IPS DF 6.9 (cell line): ENCODE measurements around the gene LHFPL3.

Experiments
- DNase-seq: peaks from one replicate; pipeline ENCODE4 v3.0.0-alpha.2; 2013; ENCODE audit warnings: low read depth, low spot score
- H3K27ac ChIP-seq: one replicate; pipeline ENCODE4 v1.5.1; 2013; ENCODE audit warnings: low read length, control low read depth
- H3K27me3 ChIP-seq: 2 replicates; pipeline ENCODE4 v1.6.1; 2013; ENCODE audit warnings: mild to moderate bottlenecking, low read length; ENCODE audit not compliant: control insufficient read depth, insufficient read depth
- H3K36me3 ChIP-seq: 2 replicates; pipeline ENCODE4 v1.6.1; 2013; ENCODE audit warnings: low read length; ENCODE audit not compliant: control insufficient read depth, insufficient read depth
- H3K4me1 ChIP-seq: 2 replicates; pipeline ENCODE4 v1.6.1; 2013; ENCODE audit warnings: low read length; ENCODE audit not compliant: control insufficient read depth, insufficient read depth
- H3K4me3 ChIP-seq: 2 replicates; pipeline ENCODE4 v1.5.1; 2013; ENCODE audit warnings: mild to moderate bottlenecking, low read length
- H3K9me3 ChIP-seq: 2 replicates; pipeline ENCODE4 v1.6.1; 2013; ENCODE audit warnings: low read length, inconsistent platforms; ENCODE audit not compliant: control insufficient read depth, insufficient read depth
- WGBS: extraction: QIAGEN DNeasy Blood & Tissue Kit; methylation state at CpG from one replicate; pipeline ENCODE4 v1.1.7; 2013; ENCODE audit warnings: mixed read lengths, missing lambda C conversion rate; ENCODE audit not compliant: insufficient read length, insufficient coverage; 5-methylcytosine and 5-hydroxymethylcytosine counted together

Gene LHFPL3

DNA sequence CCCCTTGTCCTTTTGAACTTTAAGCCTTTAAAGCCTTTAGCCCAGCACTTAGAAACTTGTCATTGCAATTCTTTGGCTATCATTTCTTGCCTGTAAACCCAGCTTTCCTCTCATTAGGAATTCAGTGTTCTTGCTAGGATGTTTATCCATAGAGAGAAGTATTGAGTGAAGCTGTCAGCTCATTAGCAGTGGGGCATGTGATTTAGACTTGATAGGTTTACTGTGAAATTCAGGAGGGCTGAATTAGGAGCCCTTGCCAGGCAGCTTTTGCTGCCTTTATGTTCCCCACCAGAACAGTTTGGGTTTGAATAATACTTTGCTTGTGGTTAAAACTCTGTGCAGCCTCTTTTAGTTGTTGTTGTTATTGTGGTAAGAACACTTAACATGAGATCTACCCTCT lies 39.5 kb downstream of the LHFPL3 start:
- no peak for DNase-seq
- Histone ChIP-seq H3K27me3 (no peaks in the 10 kb centered on the region), H3K36me3 (no peaks in the 10 kb centered on the region), H3K9me3 (no peaks in the 10 kb centered on the region), H3K27ac (no peak overlapping the region), H3K4me1 (peaks cover 3% of the 10 kb centered on the region), H3K4me3 (no peak overlapping the region)

DNA sequence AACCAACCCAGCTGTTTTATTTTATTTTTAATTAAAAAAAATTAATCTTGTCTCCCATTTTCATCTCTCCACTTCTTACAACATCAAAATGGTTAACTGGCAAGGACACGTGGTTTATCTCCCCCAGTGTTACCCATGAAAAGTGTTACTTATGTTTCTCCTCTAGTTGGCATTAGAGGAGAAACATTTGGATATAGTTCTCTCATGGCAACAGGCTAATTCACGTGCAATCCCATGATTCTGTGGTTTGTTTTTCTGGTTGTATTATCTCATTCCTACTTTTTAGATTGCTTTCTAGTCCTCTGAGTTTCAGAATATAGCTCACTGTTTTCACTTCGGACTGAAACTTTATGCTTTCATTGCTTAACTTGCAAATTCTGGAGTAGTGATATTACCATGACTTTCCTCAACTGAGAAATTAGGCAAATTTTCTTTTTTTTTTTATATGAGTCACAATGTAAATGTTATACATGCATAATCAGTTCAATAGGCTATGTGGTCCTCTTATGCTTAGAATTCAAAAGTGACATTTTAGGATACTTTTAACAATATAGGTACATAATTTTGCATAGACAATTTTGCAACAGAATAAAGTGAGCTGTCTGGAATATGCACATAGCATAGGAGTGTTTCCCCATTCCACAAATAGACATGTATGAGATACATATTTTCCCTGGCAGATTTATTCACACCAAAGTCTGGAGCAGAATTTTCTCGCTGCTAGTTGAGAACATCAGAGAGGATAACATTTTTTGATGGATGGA lies 43.0 kb downstream of the LHFPL3 start:
- no CpG with 5 or more reads among the region's 4 CpGs for WGBS
- Histone ChIP-seq H3K4me1 (peaks cover 1% of the 10 kb centered on the region), H3K36me3 (no peaks in the 10 kb centered on the region), H3K4me3 (no peak overlapping the region), H3K27me3 (no peaks in the 10 kb centered on the region), H3K27ac (no peak overlapping the region), H3K9me3 (no peaks in the 10 kb centered on the region)
- no peak for DNase-seq

DNA sequence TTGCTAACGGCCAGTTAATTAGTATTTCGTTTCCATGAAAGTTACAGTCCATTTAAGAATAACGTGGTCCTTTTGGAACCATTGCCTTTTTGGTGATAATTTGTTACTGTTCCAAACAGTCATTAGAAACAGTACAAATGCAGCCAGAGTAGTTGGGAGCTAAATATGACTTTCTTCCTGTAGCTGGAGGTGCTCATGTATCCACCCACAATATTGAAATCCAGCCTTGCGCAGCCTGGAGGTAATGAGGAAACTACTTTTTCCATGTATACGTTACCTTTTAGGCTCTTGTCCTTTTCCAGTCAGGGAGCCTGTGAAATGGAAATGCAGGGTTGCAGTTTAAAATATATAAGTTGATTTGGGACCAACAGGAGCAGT lies 43.6 kb downstream of the LHFPL3 start:
- WGBS = no CpG with 5 or more reads among the region's 5 CpGs
- no peaks in the 10 kb centered on the region for H3K27me3 ChIP-seq
- peaks cover 1% of the 10 kb centered on the region for H3K4me1 ChIP-seq
- no peak for DNase-seq
- H3K9me3 ChIP-seq = no peaks in the 10 kb centered on the region
- no peak overlapping the region for H3K27ac ChIP-seq
- H3K4me3 ChIP-seq = no peak overlapping the region
- H3K36me3 ChIP-seq = no peaks in the 10 kb centered on the region

DNA sequence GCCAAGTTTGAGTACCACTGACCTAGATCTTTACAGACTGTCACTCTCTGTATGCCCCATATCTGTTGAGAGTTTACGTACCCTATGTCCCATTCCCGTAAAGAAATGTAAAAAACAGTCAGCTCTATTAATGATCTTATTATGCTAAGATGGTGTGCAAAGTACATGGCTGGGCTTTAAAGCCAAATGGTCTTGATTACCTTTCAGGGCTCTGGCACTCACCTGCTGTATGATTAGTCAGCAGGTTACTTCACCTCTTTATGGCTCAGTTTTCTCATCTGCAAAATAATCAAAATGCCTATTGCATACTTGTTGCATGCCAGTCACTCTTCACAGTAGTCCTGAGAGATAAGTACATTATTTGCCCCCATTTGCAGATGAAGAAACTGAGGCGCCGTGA lies 54.2 kb downstream of the LHFPL3 start:
- H3K4me1 ChIP-seq = no peaks in the 10 kb centered on the region; the same call in 1 of the 2 replicates
- H3K27me3 ChIP-seq = no peaks in the 10 kb centered on the region
- H3K36me3 ChIP-seq = no peaks in the 10 kb centered on the region
- no peaks in the 10 kb centered on the region for H3K9me3 ChIP-seq
- no peak overlapping the region for H3K4me3 ChIP-seq
- H3K27ac ChIP-seq = no peak overlapping the region
- no peak for DNase-seq
- WGBS = no CpG with 5 or more reads among the region's 4 CpGs

DNA sequence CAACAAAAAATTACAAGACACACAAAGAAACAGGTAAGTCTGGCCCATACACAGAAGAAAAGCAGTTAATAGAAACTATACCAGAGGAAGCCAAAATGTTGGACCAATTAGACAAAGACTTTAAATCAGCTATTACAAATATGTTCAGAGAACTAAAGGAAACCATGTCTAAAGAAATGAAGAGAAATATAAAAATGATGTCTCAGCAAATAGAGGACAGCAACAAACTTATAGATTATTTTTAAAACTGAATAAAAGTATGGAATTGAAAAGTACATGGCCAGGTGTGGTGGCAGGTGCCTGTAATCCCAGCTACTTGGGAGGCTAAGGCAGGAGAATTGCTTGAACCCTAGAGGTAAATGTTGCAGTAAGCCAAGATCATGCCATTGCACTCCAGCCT lies 58.5 kb downstream of the LHFPL3 start:
- Histone ChIP-seq H3K27me3 (no peaks in the 10 kb centered on the region), H3K36me3 (no peaks in the 10 kb centered on the region), H3K27ac (no peak overlapping the region), H3K4me1 (no peaks in the 10 kb centered on the region; the same call in 1 of the 2 replicates), H3K9me3 (no peaks in the 10 kb centered on the region), H3K4me3 (no peak overlapping the region)
- DNase-seq = no peak

DNA sequence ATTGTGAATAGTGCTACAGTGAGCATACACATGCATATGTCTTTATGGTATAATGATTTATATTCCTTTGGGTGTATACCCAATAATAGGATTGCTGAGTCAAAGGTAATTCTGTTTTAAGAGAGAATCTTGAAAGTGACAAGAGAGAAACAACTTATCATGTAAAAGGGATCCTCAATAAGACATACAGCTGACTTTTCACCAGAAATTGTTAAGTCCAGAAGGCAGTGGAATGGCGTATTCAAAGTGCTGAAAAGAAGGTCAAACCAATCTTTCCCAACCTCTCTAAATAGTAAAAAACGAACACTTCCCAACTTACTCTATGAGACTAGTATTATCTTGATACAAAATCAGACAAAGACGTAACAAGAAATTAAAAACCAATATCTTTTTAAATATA lies 59.8 kb downstream of the LHFPL3 start:
- H3K27ac ChIP-seq = no peak overlapping the region
- WGBS = 100% methylated on average over 2 of the region's 3 CpGs

DNA sequence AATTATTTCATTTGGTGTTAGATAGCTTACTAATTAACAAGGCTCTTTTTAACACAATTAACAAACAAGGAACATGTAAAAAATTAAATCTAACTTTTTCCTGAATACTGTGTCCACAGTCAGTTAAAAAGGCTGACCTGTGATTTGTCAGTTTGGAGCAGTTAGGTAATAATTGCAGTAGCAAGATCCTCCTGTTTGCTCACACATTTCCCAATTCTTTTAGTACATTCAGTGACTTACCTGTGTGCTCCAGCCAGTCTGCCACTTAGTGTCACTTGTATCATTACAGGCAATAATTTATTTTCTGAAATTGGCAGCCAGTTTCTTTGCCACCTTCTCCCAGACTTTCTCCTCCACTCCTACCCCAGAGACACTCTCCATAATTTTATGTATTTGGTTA lies 66.8 kb downstream of the LHFPL3 start:
- Histone ChIP-seq H3K4me1 (no peaks in the 10 kb centered on the region; the same call in 1 of the 2 replicates), H3K36me3 (no peaks in the 10 kb centered on the region), H3K9me3 (no peaks in the 10 kb centered on the region), H3K4me3 (no peak overlapping the region), H3K27ac (no peak overlapping the region), H3K27me3 (no peaks in the 10 kb centered on the region)
- DNase-seq = no peak

More for the DNA sequence above, 59.8 kb downstream of the LHFPL3 start:
- H3K4me3 ChIP-seq = no peak overlapping the region
- no peaks in the 10 kb centered on the region for H3K27me3 ChIP-seq
- no peaks in the 10 kb centered on the region for H3K4me1 ChIP-seq
- H3K9me3 ChIP-seq = no peaks in the 10 kb centered on the region
- H3K36me3 ChIP-seq = no peaks in the 10 kb centered on the region
- no peak for DNase-seq

DNA sequence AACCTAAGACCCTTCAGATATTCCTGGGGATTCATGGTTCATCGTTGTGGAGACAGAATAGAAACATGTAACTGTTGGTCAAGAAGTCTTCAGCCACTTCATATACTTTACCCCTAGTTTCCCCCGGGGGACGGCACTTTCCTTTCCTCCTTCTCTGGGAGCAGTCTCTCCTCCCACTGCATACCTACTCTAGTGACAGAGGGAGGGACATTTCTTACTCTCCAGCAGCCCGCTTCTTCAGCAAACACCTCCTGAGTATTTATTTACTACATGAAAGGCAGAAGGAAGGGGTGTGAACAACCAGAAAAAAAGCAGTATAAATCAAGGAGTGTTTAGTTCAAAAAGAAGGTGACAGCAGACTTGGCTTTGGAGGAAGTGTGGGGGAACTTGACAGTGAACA lies 69.0 kb downstream of the LHFPL3 start:
- WGBS = no CpG with 5 or more reads among the region's 4 CpGs

DNA sequence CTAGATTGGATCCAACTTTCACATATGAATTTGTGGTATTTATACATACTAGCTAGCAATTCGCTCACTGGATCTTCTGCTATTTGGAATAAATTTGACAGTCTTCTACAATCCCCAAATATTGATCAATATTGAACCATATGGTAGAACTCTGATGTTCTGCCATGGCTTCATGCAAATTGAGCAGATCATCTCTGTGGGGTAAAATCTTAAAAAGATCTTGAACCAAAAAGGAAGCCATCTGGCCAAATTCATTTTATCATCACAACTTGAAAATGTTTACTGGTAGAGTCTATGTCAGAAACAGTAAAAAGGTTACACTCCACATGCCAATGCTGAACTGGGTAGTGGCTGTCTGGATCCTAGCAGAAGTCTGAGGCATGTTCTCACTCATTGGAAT lies 80.0 kb downstream of the LHFPL3 start:
- Histone ChIP-seq H3K27me3 (no peaks in the 10 kb centered on the region), H3K27ac (no peak overlapping the region), H3K36me3 (no peaks in the 10 kb centered on the region), H3K4me3 (no peak overlapping the region), H3K9me3 (no peaks in the 10 kb centered on the region), H3K4me1 (no peaks in the 10 kb centered on the region)
- DNase-seq = no peak
- no CpG with 5 or more reads among the region's 1 CpG for WGBS

More for the DNA sequence above, 69.0 kb downstream of the LHFPL3 start:
- Histone ChIP-seq H3K4me1 (no peaks in the 10 kb centered on the region; the same call in 1 of the 2 replicates), H3K27me3 (no peaks in the 10 kb centered on the region), H3K4me3 (no peak overlapping the region), H3K36me3 (no peaks in the 10 kb centered on the region), H3K27ac (no peak overlapping the region), H3K9me3 (no peaks in the 10 kb centered on the region)
- DNase-seq = no peak

DNA sequence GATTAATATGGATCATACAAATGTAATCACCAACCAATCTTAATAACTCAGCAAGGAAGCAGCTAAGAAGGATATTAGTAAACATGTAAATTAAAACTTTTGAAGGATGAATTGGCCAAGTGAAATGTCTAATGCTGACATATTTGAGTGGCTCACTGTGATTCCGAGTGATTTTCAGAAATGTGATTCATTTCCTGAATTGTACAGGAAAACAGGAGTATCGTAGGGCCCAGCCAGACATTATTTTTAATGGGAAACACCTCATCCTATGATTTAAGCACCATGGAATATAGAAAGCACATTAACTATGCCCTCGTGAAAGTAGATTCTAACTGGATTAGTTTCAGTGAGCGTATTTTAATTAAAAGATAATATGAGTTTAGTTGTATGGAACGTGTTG lies 82.3 kb downstream of the LHFPL3 start:
- DNase-seq = no peak
- Histone ChIP-seq H3K36me3 (no peaks in the 10 kb centered on the region), H3K4me3 (no peak overlapping the region), H3K4me1 (no peaks in the 10 kb centered on the region), H3K9me3 (no peaks in the 10 kb centered on the region), H3K27ac (no peak overlapping the region), H3K27me3 (no peaks in the 10 kb centered on the region)
- WGBS = 100% methylated on average over 3 of the region's 5 CpGs

DNA sequence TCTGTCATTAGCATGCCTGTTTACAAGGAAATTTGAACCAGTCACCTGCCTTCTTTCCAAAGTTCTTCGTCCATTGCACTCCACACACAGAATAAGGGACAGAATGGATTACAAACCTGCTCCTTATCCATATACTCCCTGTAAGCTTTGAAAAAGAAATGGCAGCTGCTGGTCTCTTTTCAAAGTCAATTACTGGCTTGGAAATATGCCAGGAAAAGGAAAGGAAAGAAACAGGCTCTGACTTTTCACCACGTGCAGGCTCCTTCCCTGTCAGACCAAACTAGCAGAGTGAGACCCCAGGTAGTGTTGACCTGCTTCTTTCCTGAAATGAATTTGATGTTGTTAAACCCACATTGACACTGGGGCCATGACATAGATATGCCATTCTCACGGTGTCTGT lies 84.5 kb downstream of the LHFPL3 start:
- Histone ChIP-seq H3K27ac (no peak overlapping the region), H3K36me3 (no peaks in the 10 kb centered on the region), H3K4me1 (no peaks in the 10 kb centered on the region), H3K4me3 (no peak overlapping the region), H3K27me3 (no peaks in the 10 kb centered on the region), H3K9me3 (no peaks in the 10 kb centered on the region)
- WGBS = no CpG with 5 or more reads among the region's 3 CpGs
- no peak for DNase-seq
